ENCODE data around the gene SCN4A.

Gene SCN4A

GRCh38 chr17:63995626-63996025 is 22.9 kb upstream of the SCN4A start:
- no peak overlapping the region for H3K4me3 ChIP-seq (replicated peaks; ENCODE audit: low read depth, low read length)

GRCh38 chr17:63993368-63993985 is 20.8 kb upstream of the SCN4A start:
- DNase-seq (ENCODE audit: extremely low read depth, low read depth) = no peak
- TF ChIP-seq CTCF (IDR thresholded peaks at IDR 0.05; ENCODE audit: low read depth, low read length, missing control alignments) = no peak
- H3K4me3 ChIP-seq (replicated peaks; ENCODE audit: low read depth, low read length) = no peak overlapping the region

More at GRCh38 chr17:63995626-63996025, 22.9 kb upstream of the SCN4A start:
- no peak for TF ChIP-seq CTCF (IDR thresholded peaks at IDR 0.05; ENCODE audit: low read depth, low read length, missing control alignments)
- DNase-seq (ENCODE audit: extremely low read depth, low read depth) = no peak

GRCh38 chr17:63991611-63992010 is 18.9 kb upstream of the SCN4A start:
- TF ChIP-seq CTCF (IDR thresholded peaks at IDR 0.05; ENCODE audit: low read depth, low read length, missing control alignments) = no peak
- no peak overlapping the region for H3K4me3 ChIP-seq (replicated peaks; ENCODE audit: low read depth, low read length)
- DNase-seq (ENCODE audit: extremely low read depth, low read depth) = no peak

GRCh38 chr17:63989622-63990345 is 17.1 kb upstream of the SCN4A start:
- no peak for TF ChIP-seq CTCF (IDR thresholded peaks at IDR 0.05; ENCODE audit: low read depth, low read length, missing control alignments)
- H3K4me3 ChIP-seq (replicated peaks; ENCODE audit: low read depth, low read length) = no peak overlapping the region
- DNase-seq (ENCODE audit: extremely low read depth, low read depth) = no peak

- H3K4me3 ChIP-seq (replicated peaks; ENCODE audit: low read depth, low read length) = no peak overlapping the region
- no peak for TF ChIP-seq CTCF (IDR thresholded peaks at IDR 0.05; ENCODE audit: low read depth, low read length, missing control alignments)
- DNase-seq (ENCODE audit: extremely low read depth, low read depth) = no peak
These were observed 16.3 kb upstream of the SCN4A start for GRCh38 chr17:63988741-63989621.

- H3K4me3 ChIP-seq (replicated peaks; ENCODE audit: low read depth, low read length) = no peak overlapping the region
- TF ChIP-seq CTCF (IDR thresholded peaks at IDR 0.05; ENCODE audit: low read depth, low read length, missing control alignments) = no peak
These were observed 15.4 kb upstream of the SCN4A start for GRCh38 chr17:63988127-63988478.

More at GRCh38 chr17:63988127-63988478, 15.4 kb upstream of the SCN4A start:
- no peak for DNase-seq (ENCODE audit: extremely low read depth, low read depth)
